Right lobe of liver (tissue), 6 donors: ENCODE results near the gene EDA. TPM values are rescaled to one million over a fixed set of nuclear protein-coding genes. Genes with fewer than 3 reads are reported as not detected.
"Not testable (repeated sequence)": the region's sequence is repeated elsewhere in the genome, so short reads cannot be mapped to it uniquely, and the experiment has no call there.

Experiments used
- ATAC-seq, 4 donors: fragments of 200-7000 bp; cut with Tn5 transposase; one replicate each; pipeline ENCODE4 v1.9.1; 2020; ENCODE audit warnings: mild to moderate bottlenecking in 4 of 4, moderate library complexity in 4 of 4
- DNase-seq, 3 donors: peaks; one replicate each; pipeline ENCODE4 v3.0.0-alpha.2; 2020
- H3K27ac ChIP-seq, 3 donors: fragments of 200-600 bp; one replicate each; pipeline ENCODE4 v1.8.0; 2022
- H3K27me3 ChIP-seq, 2 donors: fragments of 200-600 bp; one replicate each; pipeline ENCODE4 v1.8.0; 2022
- H3K36me3 ChIP-seq, 4 donors: fragments of 200-600 bp; sonication (generic) in 1 of 4; one replicate each; pipeline versions ENCODE4 v1.5.1 to v1.8.0; 2017 to 2022; ENCODE audit warnings: control low read depth in 1 of 4
- H3K4me1 ChIP-seq, 4 donors: fragments of 200-600 bp; sonication (generic) in 1 of 4; one replicate each; pipeline versions ENCODE4 v1.5.1 to v1.8.0; 2017 to 2022; ENCODE audit warnings: control low read depth in 1 of 4
- H3K4me3 ChIP-seq, 3 donors: fragments of 200-600 bp; one replicate each; pipeline ENCODE4 v1.8.0; 2022
- H3K9me3 ChIP-seq, 4 donors: fragments of 200-600 bp; sonication (generic) in 1 of 4; one replicate each; pipeline versions ENCODE4 v1.5.1 to v1.8.0; 2017 to 2022; ENCODE audit warnings: control low read depth in 1 of 4
- CTCF ChIP-seq, 4 donors: fragments of 200-600 bp in 3 of 4; fragments of 450-650 bp in 1 of 4; IDR thresholded peaks; one replicate each; pipeline versions ENCODE4 v1.5.1 to v1.8.0; 2016 to 2022; ENCODE audit warnings: antibody characterized with exemption in 4 of 4, mild to moderate bottlenecking in 2 of 4
- POLR2A ChIP-seq: fragments of 450-650 bp; IDR thresholded peaks from one replicate; pipeline ENCODE4 v1.6.1; 2017; ENCODE audit warnings: antibody characterized with exemption, mild to moderate bottlenecking
- WGBS: methylation state at CpG from one replicate; pipeline ENCODE4 v1.1.6; 2018; ENCODE audit warnings: low coverage, low lambda C conversion rate; ENCODE audit not compliant: insufficient coverage; ENCODE audit errors: missing lambda C conversion rate; 5-methylcytosine and 5-hydroxymethylcytosine counted together
- intact Hi-C, 2 donors: fragments of 100-400 bp; cut with DNase I; formaldehyde crosslinking; loops; one replicate each; pipeline versions ENCODE4 v1.11.2 to v1.14.1; 2022
- total RNA-seq, 6 experiments: library from RNA; depleted of rRNA in 2 of 6; stranded (reverse); fragments of >200 nt in 2 of 6; fragmentation: NEBNext Ultra II Directional in 3 of 6; extraction: Animal tissue kit (Norgen Biotek cat#: 25700) in 3 of 6; gene quantifications; one replicate each; pipeline versions ENCODE4 v1.1.0 to v1.2.4, GENCODE V29; 2016 to 2023
- donor health status: DM: no; HTN: yes; CAD: no.
- donor health status: DM: no; HTN: no; CAD: no.
- donor health status: DM: no; HTN: no; CAD: no.
- donor health status: DM: no; HTN: yes; CAD: no.
- donor health status: DM: no; HTN: yes; CAD: no.

Gene EDA
- total RNA-seq, 6 experiments from 2014 or later: 1.7 to 2.7 (median 2.1) TPM

DNA sequence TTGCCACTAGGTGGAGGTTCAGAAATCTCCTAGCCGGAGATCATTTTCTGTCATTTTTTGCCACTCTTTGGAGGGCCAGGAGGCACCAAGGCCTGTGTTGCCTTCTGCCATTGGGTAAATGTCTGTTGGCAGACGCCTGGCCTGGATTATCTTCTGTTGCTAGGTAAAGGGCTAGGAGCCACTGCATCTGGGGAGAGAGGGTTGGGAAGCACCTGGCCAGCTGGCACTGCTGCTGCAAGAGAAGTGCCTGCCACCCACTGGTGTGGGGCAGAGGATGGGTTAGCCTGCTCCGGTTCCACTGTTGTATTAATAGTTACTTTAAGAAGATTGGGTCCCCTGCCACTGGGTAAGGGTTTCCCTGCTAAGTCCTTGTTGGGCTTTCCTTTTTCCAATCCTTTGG is 375.8 kb downstream of the EDA start:
- no peak for ATAC-seq
- 86% methylated on average over 1 of the region's 3 CpGs for WGBS
- no peak overlapping the region for H3K27ac ChIP-seq
- H3K4me1 ChIP-seq: no peaks in the 10 kb centered on the region
- H3K27me3 ChIP-seq: peaks cover 0 to 7% of the 10 kb centered on the region in 2 donors
- H3K4me3 ChIP-seq: no peak overlapping the region
- TF ChIP-seq CTCF (IDR thresholded peaks at IDR 0.05): no peak
- TF ChIP-seq POLR2A: no peak
- no peaks in the 10 kb centered on the region for H3K36me3 ChIP-seq
- H3K9me3 ChIP-seq: no peaks in the 10 kb centered on the region
- intact Hi-C loops: no loop called here
- no peak for DNase-seq

- H3K27me3 ChIP-seq: peaks cover 0 to 7% of the 10 kb centered on the region in 2 donors
- no peak overlapping the region for H3K27ac ChIP-seq
- DNase-seq (no peak), ATAC-seq (no peak)
- no peaks in the 10 kb centered on the region for H3K36me3 ChIP-seq
- H3K4me3 ChIP-seq: no peak overlapping the region
- H3K4me1 ChIP-seq: no peaks in the 10 kb centered on the region
- intact Hi-C loops: no loop called here
- TF ChIP-seq CTCF (IDR thresholded peaks at IDR 0.05): no peak
- TF ChIP-seq POLR2A: no peak
- no peaks in the 10 kb centered on the region for H3K9me3 ChIP-seq
Measured at GRCh38 chrX:69993494-69993893, 377.6 kb downstream of the EDA start.

DNA sequence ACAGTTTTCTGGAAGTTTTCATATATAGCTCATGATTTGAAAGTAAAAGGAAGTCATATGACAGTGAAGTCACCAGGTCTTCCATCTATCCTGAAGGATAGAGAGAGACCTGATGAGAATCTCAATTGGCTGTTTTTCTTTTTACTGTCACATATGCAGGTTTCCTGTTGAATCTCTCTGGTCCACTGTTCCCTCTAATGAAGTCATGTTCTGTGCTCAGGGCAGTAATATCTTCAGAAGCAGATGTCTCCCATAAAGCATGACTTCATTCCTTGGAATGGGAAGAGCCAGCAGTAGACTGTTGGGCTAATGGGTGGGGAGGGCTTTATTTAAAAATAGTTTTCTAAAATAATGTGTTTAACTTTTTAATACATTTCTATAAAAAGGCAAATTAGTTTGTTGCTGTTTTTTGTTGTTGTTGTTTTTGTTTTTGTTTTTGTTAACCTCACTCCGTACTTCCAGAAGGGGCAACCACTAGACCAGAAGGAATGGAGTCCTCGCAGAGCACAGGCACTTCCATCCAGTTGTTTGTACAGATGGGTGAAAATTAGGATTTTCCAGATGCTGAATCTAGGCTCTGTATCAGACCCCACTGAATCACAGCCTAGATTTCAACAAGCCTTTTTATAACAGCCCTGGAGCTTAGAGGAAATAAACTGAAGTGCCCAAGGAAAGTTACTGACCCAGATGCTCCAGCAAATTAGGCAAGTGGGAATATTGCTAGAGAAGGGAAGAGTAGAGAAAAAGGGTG is 379.6 kb downstream of the EDA start:
- ATAC-seq: no peak
- Histone ChIP-seq H3K9me3 (no peaks in the 10 kb centered on the region), H3K27me3 (peaks cover 0 to 7% of the 10 kb centered on the region in 2 donors), H3K27ac (no peak overlapping the region), H3K36me3 (no peaks in the 10 kb centered on the region), H3K4me3 (no peak overlapping the region), H3K4me1 (no peaks in the 10 kb centered on the region)
- TF ChIP-seq CTCF (IDR thresholded peaks at IDR 0.05) (no peak), POLR2A (no peak)
- intact Hi-C loops: no loop called here
- 86% methylated on average over 2 of the region's 2 CpGs for WGBS
- no peak for DNase-seq

DNA sequence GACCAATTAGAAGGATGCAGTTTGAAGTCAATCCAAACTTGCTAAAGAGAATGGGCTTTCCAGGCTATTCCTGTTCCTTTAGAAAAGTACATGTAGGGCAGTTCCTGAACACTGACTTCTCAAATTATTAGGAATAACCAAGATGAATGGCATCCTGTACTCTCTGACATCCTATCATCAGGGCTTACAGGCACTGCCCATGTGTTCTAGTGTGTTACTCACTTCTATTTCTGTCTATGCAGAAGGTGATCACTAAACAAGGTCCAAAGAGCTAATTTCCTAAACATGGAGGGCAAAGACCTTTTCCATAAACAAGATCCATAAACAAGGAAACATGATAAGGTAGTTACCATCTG is 380.2 kb downstream of the EDA start:
- H3K9me3 ChIP-seq: no peaks in the 10 kb centered on the region
- TF ChIP-seq POLR2A (no peak), CTCF (IDR thresholded peaks at IDR 0.05) (no peak)
- intact Hi-C loops: no loop called here
- peaks cover 0 to 7% of the 10 kb centered on the region in 2 donors for H3K27me3 ChIP-seq
- H3K27ac ChIP-seq: no peak overlapping the region
- ATAC-seq (no peak), DNase-seq (no peak)
- no peaks in the 10 kb centered on the region for H3K36me3 ChIP-seq
- H3K4me1 ChIP-seq: no peaks in the 10 kb centered on the region
- no peak overlapping the region for H3K4me3 ChIP-seq

DNA sequence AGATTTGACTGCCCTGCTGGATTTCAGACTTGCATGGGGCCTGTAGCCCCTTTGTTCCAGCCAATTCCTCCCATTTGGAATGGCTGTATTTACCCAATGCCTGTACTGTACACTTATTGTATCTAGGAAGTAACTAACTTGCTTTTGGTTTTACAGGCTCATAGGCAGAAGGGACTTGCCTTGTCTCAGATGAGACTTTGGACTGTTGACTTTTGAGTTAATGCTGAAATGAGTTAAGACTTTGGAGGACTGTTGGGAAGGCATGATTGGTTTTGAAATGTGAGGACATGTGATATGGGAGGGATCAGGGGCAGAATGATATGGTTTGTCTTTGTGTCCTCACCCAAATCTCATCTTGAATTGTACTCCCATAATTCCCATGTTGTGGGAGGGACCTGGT is 382.4 kb downstream of the EDA start:
- H3K27ac ChIP-seq, intact Hi-C loops, H3K36me3 ChIP-seq, H3K9me3 ChIP-seq, H3K27me3 ChIP-seq, H3K4me3 ChIP-seq, DNase-seq, ATAC-seq, H3K4me1 ChIP-seq: not testable (repeated sequence)
